RWPE2 (cell line): ENCODE measurements around the gene KIF1B.
"Not testable (repeated sequence)": the region's sequence is repeated elsewhere in the genome, so short reads cannot be mapped to it uniquely, and the experiment has no call there.

Experiments used
- ATAC-seq: fragments of 200-7000 bp; cut with Tn5 transposase; 3 replicates; pipeline ENCODE4 v1.9.1; 2021; ENCODE audit warnings: low read depth
- DNase-seq: peaks from one replicate; pipeline ENCODE4 v3.0.0-alpha.2; 2020; ENCODE audit warnings: low spot score
- H3K27ac ChIP-seq: fragments of 450-650 bp; 2 replicates; pipeline ENCODE4 v1.5.1; 2017; ENCODE audit warnings: mild to moderate bottlenecking; ENCODE audit not compliant: poor library complexity, severe bottlenecking
- H3K27me3 ChIP-seq: fragments of 250-450 bp; sonication (Bioruptor Pico); 2 replicates; pipeline ENCODE4 v1.5.1; 2021; ENCODE audit warnings: mild to moderate bottlenecking, moderate library complexity; ENCODE audit not compliant: insufficient read depth, poor library complexity, severe bottlenecking
- H3K36me3 ChIP-seq: fragments of 250-450 bp; sonication (Bioruptor Pico); 2 replicates; pipeline ENCODE4 v1.5.1; 2020; ENCODE audit warnings: low read depth, mild to moderate bottlenecking, moderate library complexity
- H3K4me1 ChIP-seq: fragments of 250-450 bp; sonication (Bioruptor Pico); 2 replicates; pipeline ENCODE4 v1.5.1; 2021; ENCODE audit warnings: mild to moderate bottlenecking, moderate library complexity; ENCODE audit not compliant: insufficient read depth, poor library complexity, severe bottlenecking
- H3K4me3 ChIP-seq: fragments of 250-450 bp; sonication (Bioruptor Pico); 2 replicates; pipeline ENCODE4 v1.5.1; 2021; ENCODE audit warnings: mild to moderate bottlenecking, moderate library complexity; ENCODE audit not compliant: severe bottlenecking
- H3K9me3 ChIP-seq: fragments of 250-450 bp; sonication (Bioruptor Pico); 2 replicates; pipeline ENCODE4 v1.5.1; 2021; ENCODE audit warnings: mild to moderate bottlenecking, moderate library complexity; ENCODE audit not compliant: severe bottlenecking
- TF ChIP-seq, protein P1 (sequence below): fragments of 450-650 bp; IDR thresholded peaks from one replicate; pipeline ENCODE4 v1.5.1; 2017; ENCODE audit warnings: mild to moderate bottlenecking, moderate library complexity; ENCODE audit not compliant: poor library complexity, severe bottlenecking

The KIF1B gene

DNA sequence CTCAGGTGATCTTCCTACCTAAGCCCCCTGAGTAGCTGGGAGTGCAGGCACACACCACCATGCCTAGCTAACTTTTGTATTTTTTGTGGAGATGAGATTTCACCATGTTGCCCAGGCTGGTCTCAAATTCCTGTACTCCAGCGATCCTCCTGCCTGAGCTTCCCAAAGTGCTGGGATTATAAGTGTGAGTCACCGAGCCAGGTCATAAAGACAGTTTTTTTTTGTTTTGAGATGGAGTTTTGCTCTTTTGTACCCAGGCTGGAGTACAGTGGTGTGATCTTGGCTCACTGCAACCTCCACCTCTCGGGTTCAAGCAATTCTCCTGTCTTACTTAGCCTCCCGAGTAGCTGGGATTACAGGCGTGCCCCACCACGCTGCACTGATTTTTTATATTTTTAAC is 42.1 kb downstream of the KIF1B start:
- H3K36me3 ChIP-seq: peaks cover 10% of the 10 kb centered on the region
- H3K27me3 ChIP-seq: no peaks in the 10 kb centered on the region
- H3K4me3 ChIP-seq: no peak overlapping the region
- DNase-seq (no peak), ATAC-seq (peak; percentile 85)
- H3K4me1 ChIP-seq: peaks cover 14% of the 10 kb centered on the region
- H3K9me3 ChIP-seq: no peaks in the 10 kb centered on the region
- TF ChIP-seq, protein P1, sequence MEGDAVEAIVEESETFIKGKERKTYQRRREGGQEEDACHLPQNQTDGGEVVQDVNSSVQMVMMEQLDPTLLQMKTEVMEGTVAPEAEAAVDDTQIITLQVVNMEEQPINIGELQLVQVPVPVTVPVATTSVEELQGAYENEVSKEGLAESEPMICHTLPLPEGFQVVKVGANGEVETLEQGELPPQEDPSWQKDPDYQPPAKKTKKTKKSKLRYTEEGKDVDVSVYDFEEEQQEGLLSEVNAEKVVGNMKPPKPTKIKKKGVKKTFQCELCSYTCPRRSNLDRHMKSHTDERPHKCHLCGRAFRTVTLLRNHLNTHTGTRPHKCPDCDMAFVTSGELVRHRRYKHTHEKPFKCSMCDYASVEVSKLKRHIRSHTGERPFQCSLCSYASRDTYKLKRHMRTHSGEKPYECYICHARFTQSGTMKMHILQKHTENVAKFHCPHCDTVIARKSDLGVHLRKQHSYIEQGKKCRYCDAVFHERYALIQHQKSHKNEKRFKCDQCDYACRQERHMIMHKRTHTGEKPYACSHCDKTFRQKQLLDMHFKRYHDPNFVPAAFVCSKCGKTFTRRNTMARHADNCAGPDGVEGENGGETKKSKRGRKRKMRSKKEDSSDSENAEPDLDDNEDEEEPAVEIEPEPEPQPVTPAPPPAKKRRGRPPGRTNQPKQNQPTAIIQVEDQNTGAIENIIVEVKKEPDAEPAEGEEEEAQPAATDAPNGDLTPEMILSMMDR: no peak
- H3K27ac ChIP-seq: peak overlapping the region; percentile 9

DNA sequence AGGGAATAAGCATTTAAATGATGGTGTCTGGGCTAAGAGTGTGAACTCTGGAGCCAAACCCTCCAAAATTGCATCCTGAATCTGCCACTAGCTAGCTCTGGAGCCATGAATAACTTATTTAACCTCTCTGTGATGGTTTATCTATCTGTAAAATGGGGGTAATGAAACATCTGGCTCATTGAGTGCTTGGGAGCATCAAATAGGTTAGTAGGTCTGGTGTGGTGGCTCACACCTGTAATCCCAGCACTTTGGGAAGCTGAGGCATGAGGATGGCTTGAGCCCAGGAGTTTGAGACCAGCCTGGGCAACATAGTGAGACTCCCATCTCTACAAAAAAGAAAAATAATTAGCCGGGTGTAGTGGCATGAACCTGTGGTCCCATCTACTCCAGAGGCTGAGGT is 42.8 kb downstream of the KIF1B start:
- ATAC-seq (no peak), DNase-seq (no peak)
- no peaks in the 10 kb centered on the region for H3K27me3 ChIP-seq
- H3K36me3 ChIP-seq: peaks cover 16% of the 10 kb centered on the region
- no peak overlapping the region for H3K4me3 ChIP-seq
- H3K9me3 ChIP-seq: no peaks in the 10 kb centered on the region
- H3K4me1 ChIP-seq: peaks cover 14% of the 10 kb centered on the region
- TF ChIP-seq, protein P1: no peak
- no peak overlapping the region for H3K27ac ChIP-seq

DNA sequence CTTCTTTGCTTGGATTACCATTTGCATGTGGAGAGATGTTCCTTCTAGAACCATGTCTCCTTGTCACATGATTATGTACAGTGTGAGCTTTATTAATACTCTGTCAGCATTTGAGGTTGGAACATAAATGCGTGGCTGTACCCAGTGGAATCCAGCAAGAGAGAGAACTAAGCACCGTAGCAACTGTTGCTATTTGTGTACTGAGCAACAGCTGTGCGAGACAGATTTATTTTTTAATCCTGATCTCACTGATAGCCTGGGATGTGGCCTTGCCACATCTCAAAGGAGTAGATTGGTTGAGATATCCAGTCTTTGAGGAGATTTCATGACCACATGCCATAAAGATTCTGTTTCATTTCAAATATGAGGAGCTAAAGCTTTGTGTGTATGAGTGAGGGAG is 43.4 kb downstream of the KIF1B start:
- TF ChIP-seq, protein P1: no peak
- Histone ChIP-seq H3K36me3 (peaks cover 20% of the 10 kb centered on the region), H3K4me1 (peaks cover 14% of the 10 kb centered on the region), H3K4me3 (no peak overlapping the region), H3K27me3 (no peaks in the 10 kb centered on the region), H3K9me3 (no peaks in the 10 kb centered on the region), H3K27ac (no peak overlapping the region)
- no peak for DNase-seq
- ATAC-seq: peak; percentile 50; the same call in 2 of the 3 replicates

DNA sequence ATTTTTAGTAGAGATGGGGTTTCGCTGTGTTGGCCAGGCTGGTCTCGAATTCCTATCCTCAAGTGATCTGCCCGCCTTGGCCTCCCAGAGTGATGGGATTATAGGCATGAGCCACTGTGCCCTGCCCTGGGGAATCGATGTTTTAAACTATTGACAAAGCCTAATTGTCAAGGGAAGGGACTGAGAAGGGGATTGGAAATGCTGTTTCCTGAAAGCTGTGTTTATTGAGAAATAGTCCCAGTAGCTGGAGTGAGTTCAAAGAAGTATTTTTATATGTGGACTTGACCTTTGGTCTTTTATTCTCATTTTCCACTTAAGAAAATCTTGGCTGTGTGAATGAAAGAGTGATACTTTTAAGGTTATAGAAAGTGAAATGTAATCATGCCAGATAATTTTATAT is 47.5 kb downstream of the KIF1B start:
- no peaks in the 10 kb centered on the region for H3K27me3 ChIP-seq
- H3K4me3 ChIP-seq: no peak overlapping the region
- no peak overlapping the region for H3K27ac ChIP-seq
- no peaks in the 10 kb centered on the region for H3K4me1 ChIP-seq
- peaks cover 49% of the 10 kb centered on the region for H3K36me3 ChIP-seq
- TF ChIP-seq, protein P1: no peak
- ATAC-seq: no peak
- no peaks in the 10 kb centered on the region for H3K9me3 ChIP-seq
- DNase-seq: no peak

DNA sequence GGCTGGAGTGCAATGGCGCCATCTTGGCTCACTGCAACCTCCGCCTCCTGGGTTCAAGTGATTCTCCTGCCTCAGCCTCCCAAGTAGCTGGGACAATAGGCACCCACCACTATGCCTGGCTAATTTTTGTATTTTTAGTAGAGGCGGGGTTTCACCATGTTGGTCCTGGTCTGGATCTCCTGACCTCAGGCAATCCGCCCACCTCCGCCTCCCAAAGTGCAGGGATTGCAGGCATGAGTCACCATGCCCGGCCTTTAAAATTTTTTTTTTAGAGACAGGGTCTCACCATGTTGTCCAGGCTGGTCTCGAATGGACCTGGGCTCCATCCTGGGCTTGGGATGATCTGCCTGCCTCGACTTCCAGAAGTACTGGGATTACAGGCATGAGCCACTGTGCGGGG is 49.2 kb downstream of the KIF1B start:
- peaks cover 63% of the 10 kb centered on the region for H3K36me3 ChIP-seq
- not testable (repeated sequence) for H3K4me3 ChIP-seq, ATAC-seq, H3K27me3 ChIP-seq, H3K4me1 ChIP-seq, DNase-seq, H3K27ac ChIP-seq, H3K9me3 ChIP-seq
